ENCODE measurements around the gene LOXL1.

LOXL1 gene, protein sequence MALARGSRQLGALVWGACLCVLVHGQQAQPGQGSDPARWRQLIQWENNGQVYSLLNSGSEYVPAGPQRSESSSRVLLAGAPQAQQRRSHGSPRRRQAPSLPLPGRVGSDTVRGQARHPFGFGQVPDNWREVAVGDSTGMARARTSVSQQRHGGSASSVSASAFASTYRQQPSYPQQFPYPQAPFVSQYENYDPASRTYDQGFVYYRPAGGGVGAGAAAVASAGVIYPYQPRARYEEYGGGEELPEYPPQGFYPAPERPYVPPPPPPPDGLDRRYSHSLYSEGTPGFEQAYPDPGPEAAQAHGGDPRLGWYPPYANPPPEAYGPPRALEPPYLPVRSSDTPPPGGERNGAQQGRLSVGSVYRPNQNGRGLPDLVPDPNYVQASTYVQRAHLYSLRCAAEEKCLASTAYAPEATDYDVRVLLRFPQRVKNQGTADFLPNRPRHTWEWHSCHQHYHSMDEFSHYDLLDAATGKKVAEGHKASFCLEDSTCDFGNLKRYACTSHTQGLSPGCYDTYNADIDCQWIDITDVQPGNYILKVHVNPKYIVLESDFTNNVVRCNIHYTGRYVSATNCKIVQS

GRCh38 chr15:73926219-73927002, at the start of gene LOXL1:
Gene LOXL1 (plus strand): TSS chr15:73926462. CDS start chr15:73926784, 322 bp downstream.
- DNase-seq (ENCODE audit: low read depth in 2 of 2, low spot score in 1 of 2): no peak

GRCh38 chr15:73879426-73879825, 46.8 kb upstream of the LOXL1 start:
- DNase-seq (ENCODE audit: low read depth in 2 of 2, low spot score in 1 of 2): no peak

- DNase-seq (ENCODE audit: low read depth in 2 of 2, low spot score in 1 of 2): no peak
Measured at GRCh38 chr15:73881579-73882320, 44.5 kb upstream of the LOXL1 start.

DNA sequence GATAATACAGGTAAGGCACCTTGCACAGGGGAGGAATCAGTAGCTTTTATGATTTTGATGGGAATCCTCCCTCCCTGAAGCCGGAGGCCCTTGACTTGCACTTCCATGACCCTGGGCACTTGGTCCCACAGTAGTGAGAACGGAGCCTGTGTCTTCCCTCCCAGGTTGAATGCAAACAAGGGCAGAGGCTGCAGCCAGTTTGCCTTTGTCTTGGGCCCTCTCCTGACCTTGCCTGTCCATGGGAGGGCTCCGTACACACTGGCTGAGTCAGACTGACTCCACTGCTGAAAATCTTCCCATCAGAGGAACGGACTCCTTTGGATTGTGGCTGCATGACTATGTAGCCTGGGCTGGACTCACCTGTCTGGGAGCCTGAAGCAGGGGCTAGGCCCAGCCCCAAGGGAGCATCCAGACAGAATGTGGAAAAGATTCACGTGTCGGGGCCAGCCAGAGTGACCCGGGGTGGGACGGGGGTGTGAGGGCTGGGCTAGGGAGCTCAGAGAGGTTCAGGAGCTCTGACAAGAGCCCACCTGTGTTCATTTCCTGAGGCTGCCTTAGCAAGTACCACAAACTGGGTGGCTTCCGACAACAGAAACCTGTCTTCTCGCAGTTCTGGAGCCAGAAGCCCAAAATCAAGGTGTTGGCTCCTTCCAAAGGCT, 43.4 kb upstream of the LOXL1 start:
- DNase-seq (ENCODE audit: low read depth in 2 of 2, low spot score in 1 of 2): no peak

- no peak for DNase-seq (ENCODE audit: low read depth in 2 of 2, low spot score in 1 of 2)
Measured at GRCh38 chr15:73884159-73884558, 42.1 kb upstream of the LOXL1 start.

DNA sequence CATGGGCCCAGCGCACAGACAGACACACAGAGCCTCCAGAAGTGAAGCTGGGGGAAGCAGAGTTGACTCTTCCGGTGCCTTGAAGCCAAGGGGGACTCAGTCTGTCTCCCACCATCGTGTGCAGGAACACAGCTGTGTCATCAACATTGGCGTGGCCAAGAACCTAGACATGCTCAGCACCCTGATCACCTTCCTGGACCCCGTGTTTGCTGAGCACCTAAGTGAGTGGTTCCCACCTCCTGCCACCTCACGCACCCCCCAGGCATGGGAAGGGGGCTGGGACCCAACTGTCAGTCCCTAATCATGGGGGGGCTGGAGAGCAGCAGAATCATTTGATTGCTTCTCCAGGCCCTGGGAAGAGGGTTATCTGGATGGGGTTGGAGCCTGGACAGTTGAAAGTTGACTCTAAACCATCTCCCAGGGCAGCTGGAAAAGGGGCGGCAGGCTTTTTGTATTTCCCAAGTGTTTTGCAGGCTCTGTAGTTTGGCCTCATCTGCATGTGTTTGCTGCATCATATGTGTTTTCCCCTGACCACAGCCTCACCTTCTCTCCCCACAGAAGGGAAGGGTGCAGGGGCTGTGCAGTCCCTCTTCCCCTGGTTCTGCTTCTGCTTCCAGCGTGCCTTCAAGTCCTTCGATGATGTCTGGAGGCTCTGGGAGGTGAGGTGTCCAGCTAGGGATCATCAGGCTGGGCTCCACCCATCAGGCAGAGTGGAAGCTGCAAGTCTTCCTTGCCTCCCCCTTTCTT, 40.1 kb upstream of the LOXL1 start:
- no peak for DNase-seq (ENCODE audit: low read depth in 2 of 2, low spot score in 1 of 2)

DNA sequence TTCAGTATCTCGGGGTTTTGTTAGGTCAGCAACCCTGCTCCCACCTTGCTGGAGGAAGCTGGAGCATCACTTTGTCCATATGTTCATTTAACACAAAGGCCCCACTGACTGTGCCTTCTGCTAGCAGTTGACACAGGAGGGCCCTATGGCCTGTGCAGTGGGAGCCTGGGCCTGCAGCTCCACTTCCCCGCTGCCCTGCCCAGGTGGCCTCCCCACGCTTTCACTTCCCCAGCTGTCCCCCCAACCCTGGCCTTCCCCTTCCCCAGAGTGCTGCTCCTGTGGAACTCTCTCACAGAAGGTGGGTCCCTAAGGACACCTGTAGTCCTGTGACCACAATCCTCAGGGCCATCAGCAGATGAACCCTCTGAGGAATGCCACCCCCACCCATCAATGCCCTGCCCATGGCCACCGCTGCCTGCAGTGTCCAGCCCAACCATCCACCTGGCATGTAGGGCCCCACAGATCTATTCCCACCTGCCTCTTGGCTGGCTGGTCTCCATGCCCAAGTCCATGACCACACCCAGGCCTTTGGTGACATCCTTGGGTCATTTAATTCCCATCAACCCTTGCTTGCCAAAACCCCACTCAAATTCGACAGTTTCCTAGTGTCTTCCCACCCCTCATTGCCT, 39.4 kb upstream of the LOXL1 start:
- no peak for DNase-seq (ENCODE audit: low read depth in 2 of 2, low spot score in 1 of 2)

- no peak for DNase-seq (ENCODE audit: low read depth in 2 of 2, low spot score in 1 of 2)
Measured at GRCh38 chr15:73887481-73887880, 38.8 kb upstream of the LOXL1 start.

GRCh38 chr15:73888224-73889041, 37.8 kb upstream of the LOXL1 start:
- no peak for DNase-seq (ENCODE audit: low read depth in 2 of 2, low spot score in 1 of 2)

DNA sequence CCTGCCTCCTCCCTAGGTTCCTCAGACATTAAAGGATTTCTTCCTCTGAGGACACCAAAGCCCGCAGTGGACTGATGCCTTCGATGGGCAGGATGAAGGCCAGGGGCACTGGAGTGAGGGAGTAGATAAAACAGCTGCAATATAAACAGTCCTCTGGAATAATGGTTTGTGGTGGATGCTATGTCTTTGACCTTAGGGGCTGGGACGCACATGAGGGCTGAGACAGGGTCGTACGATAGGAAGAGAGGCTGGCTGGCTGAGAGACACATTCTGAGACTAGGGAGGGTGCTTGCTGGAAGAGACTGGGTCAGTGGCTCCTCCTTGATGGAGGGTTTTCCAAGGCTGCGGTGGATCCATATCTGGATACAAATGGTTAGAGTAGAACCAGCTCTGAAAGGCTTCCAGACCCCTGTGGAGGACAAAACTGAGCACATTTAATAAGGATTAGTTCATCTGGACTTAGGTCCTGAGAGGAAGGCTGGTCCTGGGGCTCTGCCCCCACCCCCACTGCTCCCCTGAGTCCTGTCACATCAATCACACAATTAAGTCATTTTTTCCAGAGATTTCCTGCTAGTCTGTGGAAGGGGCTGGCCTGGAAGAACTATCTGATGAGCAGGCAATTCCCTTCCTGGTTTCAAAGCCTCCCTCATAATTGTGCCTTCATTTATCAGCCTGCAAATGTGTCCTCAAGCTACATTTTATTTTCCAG, 37.1 kb upstream of the LOXL1 start:
- no peak for DNase-seq (ENCODE audit: low read depth in 2 of 2, low spot score in 1 of 2)

DNA sequence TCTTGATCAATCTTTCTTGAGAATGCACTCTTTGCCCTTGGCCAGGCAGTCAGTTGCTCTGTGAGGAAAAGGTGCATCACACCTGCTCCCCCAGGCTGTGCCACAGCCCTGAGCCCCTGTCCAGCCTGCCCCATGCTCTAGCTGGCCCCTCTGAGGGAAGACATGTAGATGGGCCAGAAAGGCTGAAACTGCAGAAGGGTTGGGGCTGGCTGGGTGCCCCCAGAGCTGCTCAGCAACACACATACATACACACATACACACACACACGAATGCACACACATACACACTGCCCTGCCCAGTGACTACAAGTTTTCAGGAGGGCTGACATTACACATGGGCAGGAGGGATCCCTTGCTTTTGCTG, 36.5 kb upstream of the LOXL1 start:
- DNase-seq (ENCODE audit: low read depth in 2 of 2, low spot score in 1 of 2): no peak

DNA sequence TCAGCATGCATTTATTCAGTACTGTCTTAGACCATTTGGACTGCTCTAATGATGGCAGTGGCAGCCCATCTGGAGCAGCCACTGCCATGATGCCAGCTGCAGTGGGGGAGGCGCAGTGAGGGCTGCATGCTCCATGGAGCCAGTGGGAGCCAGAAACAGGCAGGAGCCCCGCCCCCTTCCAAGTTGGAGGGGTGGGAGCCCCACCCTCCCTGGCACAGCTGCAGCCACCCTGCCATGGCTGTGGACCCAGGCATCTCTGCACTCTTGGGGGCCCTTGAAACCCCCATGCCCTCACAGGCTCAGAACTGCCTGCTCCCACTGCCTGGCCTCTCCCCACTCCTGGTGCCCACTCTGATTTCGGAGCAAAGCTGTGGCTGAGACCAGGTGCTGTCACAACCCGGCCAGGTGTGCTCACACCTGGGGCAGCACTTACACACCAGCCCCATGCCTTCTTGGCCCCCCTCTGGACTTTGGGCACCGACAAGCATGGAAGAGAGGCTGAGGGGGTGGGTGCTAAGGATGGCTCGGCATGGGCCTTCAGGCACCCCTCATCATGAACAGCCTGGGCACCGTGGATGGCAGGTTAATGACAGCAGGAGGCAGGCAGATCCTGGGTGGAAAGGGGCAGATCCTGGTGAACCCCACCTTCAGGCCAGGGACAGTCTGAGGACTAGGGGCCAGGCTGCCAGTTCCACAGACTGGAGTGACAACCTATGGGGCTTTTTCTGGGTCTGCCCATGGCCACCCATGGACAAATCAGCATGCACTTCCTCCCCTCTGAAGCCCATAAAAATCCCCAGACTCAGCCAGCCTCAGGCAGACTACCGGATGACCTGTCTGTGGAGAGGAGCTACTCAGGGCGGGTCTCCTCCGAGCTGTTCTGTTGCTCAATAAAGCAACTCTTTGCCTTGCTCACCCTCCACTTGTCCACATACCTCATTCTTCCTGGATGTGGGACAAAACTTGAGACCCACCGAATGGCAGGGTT, 34.6 kb upstream of the LOXL1 start:
- DNase-seq (ENCODE audit: low read depth in 2 of 2, low spot score in 1 of 2): no peak

DNA sequence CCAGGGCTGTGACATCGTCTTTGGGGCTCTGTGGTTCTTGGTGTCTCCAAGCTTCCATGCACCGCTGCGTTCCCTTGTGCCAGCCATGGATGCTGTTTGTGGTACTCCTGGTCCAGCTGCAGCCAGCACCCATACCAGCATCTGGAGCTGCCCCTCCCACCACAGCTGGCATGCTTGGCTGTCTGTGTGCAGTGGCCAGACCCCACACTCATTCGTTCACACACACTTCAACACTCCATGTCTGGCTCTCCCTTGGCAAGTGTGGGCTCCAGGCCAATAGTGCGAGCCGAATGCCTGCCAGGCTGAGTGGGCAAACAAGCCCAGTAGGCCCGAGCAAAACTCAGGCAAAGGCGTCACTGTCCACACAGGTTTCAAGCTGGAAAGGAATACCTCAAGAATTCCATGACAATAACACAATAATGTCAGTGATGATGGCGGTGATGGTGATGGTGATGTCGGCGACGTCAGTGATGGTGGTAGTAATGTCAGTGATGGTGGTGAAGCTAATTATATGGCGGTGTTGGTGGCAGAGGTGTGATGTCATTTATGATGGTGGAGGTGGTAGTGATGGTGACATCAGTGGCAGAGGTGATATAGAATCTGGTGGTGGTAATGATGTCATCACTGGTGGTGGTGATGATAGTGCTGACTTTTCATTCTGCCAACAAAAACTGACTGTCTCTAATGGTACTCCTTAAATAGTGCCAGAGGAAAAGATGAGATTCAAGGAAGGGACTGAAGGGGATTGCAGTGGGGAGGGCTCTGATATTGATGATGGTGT, 33.6 kb upstream of the LOXL1 start:
- DNase-seq (ENCODE audit: low read depth in 2 of 2, low spot score in 1 of 2): no peak

- DNase-seq (ENCODE audit: low read depth in 2 of 2, low spot score in 1 of 2): no peak
Measured at GRCh38 chr15:73894133-73894814, 32.0 kb upstream of the LOXL1 start.

DNA sequence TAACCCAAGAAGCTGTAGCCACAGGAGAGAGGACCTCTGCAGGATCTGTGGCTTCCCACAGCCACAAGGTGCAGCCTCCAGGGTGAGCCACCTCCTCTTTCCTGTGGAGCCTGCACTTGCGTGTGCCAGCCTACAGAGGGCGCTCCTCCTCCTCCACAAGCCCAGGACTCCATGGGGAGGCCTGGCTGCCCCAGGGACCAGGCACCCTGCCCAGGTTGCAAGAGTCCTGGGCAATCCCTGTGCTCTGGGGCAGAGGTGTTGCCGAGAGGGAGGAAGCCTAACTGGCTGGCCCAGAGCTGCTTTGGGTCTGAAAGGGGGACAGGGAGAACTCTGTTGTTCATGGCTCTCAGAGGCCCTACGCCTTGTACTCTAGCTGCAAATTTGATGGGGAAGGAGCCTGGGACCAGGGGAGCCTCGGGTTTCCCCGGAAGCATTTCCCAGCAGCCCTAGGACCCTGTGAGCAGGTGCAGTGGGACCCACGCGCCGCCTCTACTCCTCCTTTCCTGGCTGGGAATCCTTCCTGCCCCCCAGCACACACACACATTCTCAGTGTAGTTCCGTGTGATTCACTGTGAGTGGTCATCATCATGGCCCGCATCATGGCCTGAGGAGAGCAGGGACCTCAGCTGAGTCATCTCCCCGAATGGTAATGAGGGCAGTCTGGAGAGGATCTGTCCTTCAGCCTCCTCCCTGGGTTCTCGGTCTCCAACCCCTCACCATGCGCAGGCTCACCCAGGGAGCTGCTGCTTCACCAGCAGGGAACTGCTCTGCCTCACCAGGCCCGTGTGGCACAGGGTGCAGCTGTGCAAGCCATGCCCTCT, 28.6 kb upstream of the LOXL1 start:
- no peak for DNase-seq (ENCODE audit: low read depth in 2 of 2, low spot score in 1 of 2)
